GM18507 (cell line): Measurements from ENCODE around the gene KDSR.
A peak's percentile ranks its signal among the peaks of the same experiment; 100 is the strongest.

ENCODE experiments used
- DNase-seq: peaks from one replicate; pipeline ENCODE4 v3.0.0; 2011; ENCODE audit warnings: low read depth; ENCODE audit not compliant: insufficient read length; ENCODE audit errors: extremely low spot score
- FAIRE-seq: peaks from 2 replicates; lab custom pipeline; 2011; peaks lifted over from hg19 to GRCh38; lab: Jason Lieb, UNC

KDSR gene

DNA sequence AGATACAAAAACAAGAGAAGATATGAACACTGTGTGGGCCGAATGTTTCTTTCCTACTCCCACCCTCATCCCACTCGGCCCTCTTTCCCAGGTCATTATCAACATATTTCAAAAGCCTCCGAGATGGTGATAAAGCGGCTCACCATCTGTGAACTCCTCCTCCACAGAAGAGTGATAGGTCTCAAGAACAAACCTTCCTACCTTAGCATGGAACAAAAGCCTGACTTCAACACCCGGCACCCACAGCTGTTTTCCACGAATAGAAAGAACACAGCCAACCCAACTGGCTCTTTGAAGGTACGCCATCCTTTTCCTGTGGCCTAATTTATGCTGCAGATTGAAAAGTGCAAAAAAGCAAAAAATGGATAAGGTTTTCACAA, 76.2 kb downstream of the KDSR start:
- DNase-seq: no peak
- no peak for FAIRE-seq

DNA sequence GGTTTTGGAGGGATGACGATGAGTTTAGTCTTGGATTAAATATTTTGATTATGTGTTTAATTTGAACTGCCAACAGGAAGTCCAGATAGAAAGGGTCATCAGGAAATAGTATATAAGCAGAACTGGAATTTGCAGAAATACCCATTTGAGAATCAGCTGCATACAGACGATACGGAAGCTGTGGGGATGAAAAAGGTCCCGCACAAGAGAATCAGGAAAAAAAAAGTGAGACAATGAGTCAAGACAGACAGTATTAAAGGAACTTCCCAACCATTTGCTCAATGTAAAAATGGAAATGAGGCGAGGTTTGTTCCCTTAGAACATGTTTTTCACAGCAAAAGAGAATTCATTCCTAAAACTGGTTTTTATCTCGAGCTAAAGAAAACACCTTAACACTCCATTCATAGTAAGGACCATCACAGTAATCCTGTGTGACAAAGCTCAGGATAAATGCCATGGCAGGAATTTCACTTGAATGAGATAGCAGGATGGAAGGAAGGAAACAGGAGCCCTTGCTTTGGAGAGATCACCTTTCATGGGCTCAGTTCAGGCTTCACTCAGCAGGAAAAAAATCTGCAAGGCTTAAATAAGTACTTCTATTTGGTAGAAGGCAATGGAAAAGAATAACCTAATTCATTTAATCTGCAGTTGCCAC, 76.7 kb downstream of the KDSR start:
- FAIRE-seq: no peak
- no peak for DNase-seq

- no peak for DNase-seq
- FAIRE-seq: peak; percentile 33
These were observed 78.7 kb downstream of the KDSR start for GRCh38 chr18:63288311-63288710.

GRCh38 chr18:63287691-63288220, 79.2 kb downstream of the KDSR start:
- DNase-seq (no peak), FAIRE-seq (no peak)

GRCh38 chr18:63286926-63287325, 80.1 kb downstream of the KDSR start:
- DNase-seq: no peak
- peak; percentile 41 for FAIRE-seq

DNA sequence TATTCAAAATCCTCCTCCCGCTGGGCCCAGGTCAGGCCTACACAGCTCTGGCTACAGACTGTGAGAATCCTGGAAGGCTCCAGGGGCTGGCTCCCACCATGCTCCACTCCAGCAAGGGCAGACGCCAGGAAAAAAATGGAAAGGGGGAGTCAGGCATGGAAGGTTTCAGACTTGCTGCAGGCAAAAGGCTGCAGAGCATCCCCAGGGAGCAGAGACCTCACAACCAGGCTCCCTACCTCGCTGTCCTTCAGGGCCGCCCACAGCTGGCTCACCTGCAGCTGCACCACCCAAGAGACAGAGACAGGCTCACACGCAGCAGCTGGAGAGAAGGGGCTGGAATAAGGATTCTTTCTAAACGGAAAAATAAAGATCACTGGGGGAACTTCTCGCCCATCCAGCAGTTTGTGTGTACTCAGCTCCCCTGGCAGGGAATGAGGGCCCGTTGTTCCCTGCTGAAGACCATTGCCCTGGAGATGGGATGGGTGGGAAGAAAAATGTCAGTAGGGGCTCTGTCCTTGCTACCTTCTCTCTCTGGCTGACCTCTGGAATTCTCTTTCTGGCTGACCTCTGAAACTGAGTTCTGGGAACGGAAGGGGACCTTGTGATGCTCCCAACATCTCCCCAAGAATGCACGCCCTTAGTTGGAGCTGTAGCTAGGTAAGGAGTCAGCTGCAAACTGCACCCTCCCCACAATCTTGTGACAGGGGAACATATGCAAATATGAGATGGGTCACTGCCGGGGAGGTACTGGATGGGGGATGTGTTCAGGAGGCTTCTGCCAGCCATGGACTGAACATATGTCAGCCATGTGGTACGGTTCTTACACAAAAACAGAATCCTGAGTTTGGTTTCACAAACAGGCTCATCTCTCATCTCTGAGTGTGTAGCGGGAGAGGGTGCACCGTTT, 81.9 kb downstream of the KDSR start:
- DNase-seq: no peak

GRCh38 chr18:63284173-63284799, 82.7 kb downstream of the KDSR start:
- no peak for FAIRE-seq
- DNase-seq: no peak

More for the DNA sequence above, 81.9 kb downstream of the KDSR start:
- FAIRE-seq: peak; percentile 96

- no peak for FAIRE-seq
These were observed 83.5 kb downstream of the KDSR start for GRCh38 chr18:63283305-63284094.

GRCh38 chr18:63282793-63283192, 84.2 kb downstream of the KDSR start:
- FAIRE-seq (no peak), DNase-seq (no peak)

More at GRCh38 chr18:63283305-63284094, 83.5 kb downstream of the KDSR start:
- no peak for DNase-seq
